NCI-H524 (cell line): ENCODE results near the gene ALG14.
A peak's percentile ranks its signal among the peaks of the same experiment; 100 is the strongest.
"Not testable (repeated sequence)": the region's sequence is repeated elsewhere in the genome, so short reads cannot be mapped to it uniquely, and the experiment has no call there.

Experiments
- DNase-seq, 2 experiments: peaks; one replicate each; lab custom pipeline; 2025; lab: John Stamatoyannopoulos, UW

ALG14 gene

GRCh38 chr1:95041491-95042165, 31.1 kb downstream of the ALG14 start:
- DNase-seq, result peak; percentile 57 to 58

- DNase-seq, result no peak
These were observed 32.7 kb downstream of the ALG14 start for GRCh38 chr1:95040032-95040525.

GRCh38 chr1:95039360-95040031, 33.3 kb downstream of the ALG14 start:
- DNase-seq, result no peak

GRCh38 chr1:95035536-95035935, 37.2 kb downstream of the ALG14 start:
- DNase-seq, result no peak

- no peak for DNase-seq
These were observed 38.2 kb downstream of the ALG14 start for GRCh38 chr1:95034506-95034905.

GRCh38 chr1:95033843-95034242, 38.9 kb downstream of the ALG14 start:
- DNase-seq, result no peak

GRCh38 chr1:95029532-95029931, 43.2 kb downstream of the ALG14 start:
- DNase-seq, result no peak

GRCh38 chr1:95028954-95029353, 43.8 kb downstream of the ALG14 start:
- no peak for DNase-seq

GRCh38 chr1:95027046-95027445, 45.7 kb downstream of the ALG14 start:
- no peak for DNase-seq

GRCh38 chr1:95023399-95024043, 49.2 kb downstream of the ALG14 start:
- no peak for DNase-seq

- DNase-seq, result no peak
These were observed 50.2 kb downstream of the ALG14 start for GRCh38 chr1:95022644-95022926.

GRCh38 chr1:95021805-95022643, 50.7 kb downstream of the ALG14 start:
- no peak for DNase-seq

GRCh38 chr1:95021119-95021518, 51.6 kb downstream of the ALG14 start:
- no peak for DNase-seq

- DNase-seq, result not testable (repeated sequence)
These were observed 53.3 kb downstream of the ALG14 start for GRCh38 chr1:95019466-95019865.

GRCh38 chr1:95018602-95019369, 54.0 kb downstream of the ALG14 start:
- DNase-seq, result peak in 1 of 2 experiments; percentile 35

GRCh38 chr1:95017775-95018174, 55.0 kb downstream of the ALG14 start:
- DNase-seq, result peak; percentile 31 to 75

- DNase-seq, result no peak
These were observed 57.7 kb downstream of the ALG14 start for GRCh38 chr1:95015076-95015475.

- DNase-seq, result no peak
These were observed 58.7 kb downstream of the ALG14 start for GRCh38 chr1:95013950-95014574.

GRCh38 chr1:95012389-95012788, 60.4 kb downstream of the ALG14 start:
- DNase-seq, result peak in 1 of 2 experiments; percentile 43

GRCh38 chr1:95010158-95010557, 62.6 kb downstream of the ALG14 start:
- DNase-seq, result no peak

- DNase-seq, result no peak
These were observed 65.1 kb downstream of the ALG14 start for GRCh38 chr1:95007687-95008086.
